NCI-H187 (cell line): ENCODE results near the gene EPHB1.

Experiments used
- DNase-seq, 2 experiments: peaks; one replicate each; lab custom pipeline; 2025; lab: John Stamatoyannopoulos, UW

The EPHB1 gene

DNA sequence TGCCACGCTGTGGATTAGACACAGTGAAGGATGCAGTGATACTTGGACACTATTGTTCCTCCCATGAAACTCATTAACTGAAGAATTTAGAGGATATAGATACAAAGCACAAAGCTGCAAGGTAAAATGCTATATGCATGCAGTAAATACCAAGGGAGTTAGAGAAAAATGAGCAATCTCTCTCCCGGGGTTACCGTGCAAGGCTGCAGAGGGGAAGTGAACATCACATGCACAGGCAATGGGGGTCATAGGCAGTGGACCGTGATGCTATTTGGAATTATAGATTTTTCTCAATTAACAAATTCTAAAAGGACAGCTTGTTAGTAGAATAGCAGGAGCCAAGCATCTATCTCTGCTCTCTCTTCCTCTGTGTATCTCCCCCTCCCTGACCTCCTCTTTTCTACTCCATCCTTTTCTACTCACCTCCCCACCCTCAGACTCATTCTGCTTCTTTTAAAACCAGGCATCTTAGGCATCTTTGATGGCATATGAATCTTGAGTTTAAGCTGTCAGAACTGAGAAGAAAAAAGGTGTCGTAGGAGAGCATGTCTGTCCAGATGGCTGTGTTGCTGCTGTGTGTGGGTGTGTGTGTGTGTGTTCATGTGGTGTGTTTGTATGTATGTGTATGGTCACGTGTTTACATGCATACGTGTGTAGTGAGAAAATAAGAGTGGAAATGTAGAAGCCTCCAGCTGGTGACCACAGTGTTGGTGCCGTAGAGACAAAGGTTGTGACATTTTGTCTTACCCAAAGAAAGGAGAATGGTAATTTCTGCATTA lies 339.0 kb downstream of the EPHB1 start:
- no peak for DNase-seq

DNA sequence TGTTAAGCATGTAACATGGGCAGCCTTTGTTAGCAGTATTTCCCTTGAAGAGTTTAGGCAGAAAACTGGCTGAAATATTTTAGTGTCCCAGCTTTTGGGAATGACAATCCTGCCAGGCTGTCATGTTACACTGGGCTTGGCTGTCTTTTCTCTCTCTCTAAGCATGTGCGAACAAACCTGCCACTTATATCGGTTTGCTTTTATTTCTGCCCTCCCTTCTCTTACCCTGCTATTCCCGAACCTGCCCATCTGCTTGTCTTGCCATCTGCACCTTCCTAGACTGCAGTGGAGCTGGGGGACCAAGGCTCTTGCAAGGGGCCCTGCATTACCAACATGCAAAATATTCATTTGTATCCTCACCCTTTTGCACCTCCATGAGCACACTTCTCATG lies 339.6 kb downstream of the EPHB1 start:
- DNase-seq: no peak

DNA sequence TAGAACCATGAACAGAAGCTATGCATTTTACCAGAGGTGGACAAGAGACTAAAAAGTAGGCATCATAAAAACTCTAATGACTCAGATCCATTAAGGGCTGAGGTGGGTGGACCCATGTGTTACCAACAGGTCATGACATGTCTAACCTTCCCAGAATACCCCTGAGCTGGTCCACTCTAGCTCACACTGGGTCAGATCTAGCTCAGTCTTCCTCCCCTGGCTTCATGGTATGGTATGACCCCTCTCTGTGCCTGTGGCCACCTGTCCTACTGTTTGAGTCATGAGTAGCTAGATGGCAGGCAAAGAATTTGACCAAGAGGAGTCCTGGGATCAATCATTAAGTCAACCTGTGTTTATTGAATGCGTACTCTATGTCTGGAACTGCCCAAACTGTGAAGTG lies 340.4 kb downstream of the EPHB1 start:
- DNase-seq: no peak

DNA sequence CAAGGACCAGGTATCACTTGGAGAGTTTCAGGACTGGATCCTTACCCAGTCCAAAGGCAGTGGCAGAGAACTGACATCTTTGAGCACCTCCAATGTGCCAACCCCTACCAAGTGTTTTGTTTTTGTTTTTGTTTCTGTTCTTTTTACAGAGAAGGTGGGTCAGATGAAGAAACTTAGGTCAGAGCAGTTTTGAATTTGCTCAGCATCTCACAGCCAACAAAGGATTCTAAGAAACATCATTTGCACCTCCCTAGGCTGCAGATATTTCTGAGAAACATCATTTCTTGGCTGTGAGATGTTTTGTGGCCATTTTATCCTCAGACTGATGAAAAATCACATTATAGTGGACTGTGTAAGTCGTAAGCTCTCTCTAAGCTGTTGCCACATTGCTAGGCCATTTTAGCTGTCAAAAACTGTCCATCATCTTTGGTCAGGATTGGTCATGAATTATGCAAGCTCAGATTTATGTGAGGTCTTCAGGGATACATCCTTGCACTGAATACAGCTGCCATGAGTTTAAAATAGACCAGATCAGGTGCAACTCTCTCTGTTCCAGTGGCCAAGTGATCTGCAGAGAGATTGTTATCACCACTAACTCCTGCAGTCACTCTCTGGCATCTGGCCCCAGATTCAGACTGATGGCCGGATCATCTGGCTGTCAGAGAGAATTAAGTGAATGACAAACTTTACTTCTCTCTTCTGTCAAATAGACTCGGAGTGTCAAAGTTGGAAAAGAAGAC lies 341.5 kb downstream of the EPHB1 start:
- no peak for DNase-seq

DNA sequence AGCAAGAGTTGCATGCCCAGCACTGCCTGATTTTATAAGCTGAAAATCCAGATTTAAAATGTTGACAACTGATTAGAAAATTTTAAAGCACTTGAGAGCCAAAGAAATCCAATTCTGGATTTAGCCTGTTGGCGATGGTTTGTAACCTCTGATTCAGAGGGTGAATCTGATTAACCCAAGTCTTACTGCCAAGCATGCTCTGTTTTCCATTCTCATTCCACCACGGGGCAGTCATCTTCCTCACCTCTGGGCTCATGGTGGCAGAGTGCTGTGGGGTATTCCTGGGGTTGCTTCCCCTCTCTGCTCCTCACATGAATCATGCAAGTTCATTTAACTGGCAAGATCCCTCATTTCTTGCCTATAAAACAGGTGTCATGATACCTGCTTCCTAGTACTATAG lies 342.2 kb downstream of the EPHB1 start:
- no peak for DNase-seq

DNA sequence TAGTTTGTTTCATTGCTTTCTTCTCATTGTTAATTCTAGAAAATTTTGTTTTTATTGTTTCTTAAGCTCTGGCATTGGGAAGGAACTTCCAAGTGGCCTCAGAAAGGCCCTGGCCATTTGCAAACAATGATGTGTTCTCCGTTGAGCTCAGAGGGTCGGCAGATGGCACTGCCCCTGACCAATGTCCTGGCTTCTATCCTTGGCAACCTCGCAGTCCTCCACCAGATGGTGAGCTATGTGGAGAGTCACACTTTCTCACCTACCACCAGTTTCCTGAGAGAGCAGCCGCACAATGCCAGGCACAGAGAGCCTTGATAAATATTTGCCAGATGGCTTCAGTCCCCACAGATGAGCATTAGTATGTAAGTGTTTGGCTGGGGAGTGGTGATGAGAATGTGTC lies 343.7 kb downstream of the EPHB1 start:
- no peak for DNase-seq

DNA sequence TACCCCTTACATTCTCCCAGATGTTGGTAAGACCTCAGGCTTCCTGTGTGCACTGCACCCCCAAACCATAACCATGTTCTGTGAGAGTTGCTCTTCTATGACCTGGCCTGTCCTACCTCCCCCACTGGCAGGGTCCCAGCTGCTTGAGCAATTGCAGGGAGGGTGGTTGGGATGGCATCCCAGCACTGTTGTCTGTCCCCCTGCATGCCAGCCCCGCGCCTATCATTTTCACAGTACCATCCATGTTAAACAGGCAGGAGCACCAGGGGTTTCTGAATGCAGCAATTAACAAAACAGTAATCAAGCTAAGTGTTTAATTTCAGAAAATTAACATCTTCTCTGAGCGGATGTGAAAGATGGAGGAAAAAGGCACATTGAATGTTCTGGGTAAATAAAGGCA lies 345.5 kb downstream of the EPHB1 start:
- DNase-seq: no peak

DNA sequence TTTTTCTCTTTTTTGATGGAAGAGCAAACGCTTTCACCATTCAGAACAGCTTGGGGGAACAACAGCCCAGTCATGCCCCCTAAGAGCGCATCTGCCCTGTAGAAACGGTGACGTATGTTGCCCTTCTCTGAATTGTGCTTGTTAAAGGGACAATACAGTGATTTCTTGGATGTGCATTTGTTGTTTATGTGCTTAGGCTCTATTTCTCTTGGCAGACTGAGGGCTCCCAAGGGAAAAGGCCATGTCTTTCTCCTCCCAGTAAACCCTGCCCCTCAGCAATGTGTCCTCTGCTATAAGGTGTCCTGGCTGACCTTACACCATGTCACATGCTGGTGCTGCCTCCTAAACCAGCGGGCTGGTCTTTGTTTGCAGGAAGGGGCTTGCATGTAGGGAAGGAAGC lies 346.1 kb downstream of the EPHB1 start:
- no peak for DNase-seq

DNA sequence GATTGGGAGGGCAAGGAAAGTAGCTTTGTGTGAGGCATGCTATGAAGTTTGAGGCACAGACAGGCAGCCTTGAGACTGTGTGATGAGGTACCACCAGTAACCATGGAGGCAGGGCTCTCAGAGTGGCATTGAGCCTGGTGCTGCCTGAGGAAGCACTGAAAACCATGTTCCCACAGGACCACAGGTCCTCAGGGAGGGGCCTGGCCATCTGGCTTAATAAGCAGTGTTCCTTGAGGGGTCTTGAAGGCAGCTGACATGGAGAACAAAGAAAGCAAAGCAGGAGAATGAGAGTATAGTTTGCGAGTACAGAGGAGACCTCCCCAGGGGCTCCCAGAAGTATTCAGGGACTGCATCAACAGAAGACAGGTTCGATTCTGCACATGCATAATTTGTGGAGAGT lies 346.6 kb downstream of the EPHB1 start:
- DNase-seq: no peak

DNA sequence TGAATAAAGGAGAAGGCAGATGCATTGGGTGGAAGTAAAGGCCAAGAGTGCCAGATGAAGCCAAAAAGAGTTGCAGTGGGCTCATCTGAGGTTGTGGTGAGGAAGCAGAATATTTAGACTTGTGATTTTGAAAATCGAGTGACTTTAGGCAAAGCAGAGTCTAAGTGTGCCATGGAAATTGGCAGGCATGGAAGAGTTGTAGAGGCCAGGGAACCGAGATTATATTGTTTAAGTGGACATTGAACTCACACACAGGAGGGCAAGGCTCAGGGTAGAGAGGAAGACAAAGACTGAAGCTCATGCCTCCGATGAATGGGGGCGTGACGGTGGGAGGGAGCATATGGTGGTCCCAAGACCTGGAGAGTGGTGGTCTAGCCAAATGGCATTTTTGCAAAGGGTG lies 347.5 kb downstream of the EPHB1 start:
- no peak for DNase-seq

DNA sequence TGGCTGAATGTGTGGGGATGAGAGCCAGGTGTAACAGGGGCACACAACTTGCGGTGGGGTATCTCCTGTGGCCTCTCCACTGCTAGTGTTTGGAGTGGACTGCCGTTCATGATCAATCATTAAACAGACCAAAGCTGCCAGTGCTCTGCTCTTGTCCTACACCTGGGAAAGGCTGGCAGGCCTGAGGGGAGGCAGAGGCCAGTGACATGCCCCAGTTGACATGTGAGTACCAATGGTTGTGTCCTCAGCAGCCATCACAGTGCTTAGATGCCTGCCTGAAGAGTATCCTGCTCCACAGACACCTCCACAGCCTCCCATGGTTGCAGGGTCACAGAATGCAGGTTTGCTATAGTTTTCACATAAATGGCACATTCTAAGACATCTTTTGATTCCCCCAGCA lies 348.4 kb downstream of the EPHB1 start:
- DNase-seq: no peak

DNA sequence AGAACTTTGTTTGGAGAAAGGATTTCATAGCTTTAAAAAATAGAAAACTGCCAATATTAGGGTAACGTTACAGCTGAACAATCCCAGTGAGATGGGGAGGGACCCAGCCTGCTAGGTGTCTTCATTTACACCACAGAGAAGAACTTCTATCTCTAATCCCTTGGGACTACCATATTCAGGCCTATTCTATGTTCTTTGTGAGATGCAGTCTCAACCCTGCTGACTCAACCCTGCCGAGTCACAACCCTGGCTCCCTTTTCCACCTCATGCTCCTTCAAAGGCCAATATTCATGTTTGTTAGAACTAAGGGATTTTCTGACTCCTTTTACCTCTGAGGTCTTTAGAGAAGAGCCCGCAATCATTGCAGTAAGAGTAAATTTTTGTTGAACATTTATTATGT lies 350.5 kb downstream of the EPHB1 start:
- no peak for DNase-seq

DNA sequence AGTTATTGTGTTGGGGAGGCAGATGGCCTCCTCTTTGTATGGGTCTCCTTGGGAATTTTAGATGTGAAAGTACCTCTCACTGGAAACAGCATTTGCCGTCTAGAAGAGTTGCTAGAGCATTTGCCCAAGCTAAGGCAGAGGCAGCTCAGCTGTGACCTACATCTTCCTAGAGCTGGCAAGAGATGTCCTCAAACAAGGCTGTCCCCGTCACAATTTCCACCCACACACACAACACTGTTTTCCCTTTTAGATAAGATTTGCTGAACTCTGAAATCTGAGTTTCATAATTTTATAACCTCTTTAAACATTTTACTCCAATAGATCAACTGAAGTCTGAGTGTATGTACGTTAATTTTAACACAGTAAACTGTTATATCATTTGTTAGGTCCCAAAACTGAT lies 352.6 kb downstream of the EPHB1 start:
- DNase-seq: no peak

DNA sequence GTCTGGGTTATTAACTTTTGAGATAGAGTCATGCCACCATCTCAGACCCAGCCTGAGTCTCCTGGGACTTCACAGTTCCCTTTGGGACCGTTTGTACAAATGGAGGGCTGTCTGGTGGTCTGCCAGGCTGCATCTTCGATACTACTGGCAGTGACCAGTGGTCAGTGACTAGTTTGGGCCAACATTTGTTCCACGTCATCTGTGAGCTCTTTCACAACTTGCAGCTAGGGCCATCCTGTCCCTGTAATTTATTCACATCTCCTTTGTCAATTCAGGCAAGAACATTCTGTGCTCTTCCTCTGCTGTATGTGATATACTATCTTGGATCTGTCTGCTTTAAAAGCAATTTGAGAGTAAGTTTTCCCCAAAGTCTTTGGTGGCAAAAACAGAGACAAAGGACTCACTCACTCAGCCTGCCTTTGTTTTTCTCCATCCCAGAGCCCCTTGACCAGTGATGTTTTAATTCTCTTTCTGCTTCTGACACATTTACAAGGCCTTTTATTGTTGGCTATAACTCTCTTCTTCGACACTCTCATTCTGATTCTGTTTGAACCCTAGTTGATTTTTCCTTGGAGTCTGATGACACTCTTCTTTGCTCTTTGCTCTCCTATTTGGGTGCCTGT lies 353.4 kb downstream of the EPHB1 start:
- no peak for DNase-seq

DNA sequence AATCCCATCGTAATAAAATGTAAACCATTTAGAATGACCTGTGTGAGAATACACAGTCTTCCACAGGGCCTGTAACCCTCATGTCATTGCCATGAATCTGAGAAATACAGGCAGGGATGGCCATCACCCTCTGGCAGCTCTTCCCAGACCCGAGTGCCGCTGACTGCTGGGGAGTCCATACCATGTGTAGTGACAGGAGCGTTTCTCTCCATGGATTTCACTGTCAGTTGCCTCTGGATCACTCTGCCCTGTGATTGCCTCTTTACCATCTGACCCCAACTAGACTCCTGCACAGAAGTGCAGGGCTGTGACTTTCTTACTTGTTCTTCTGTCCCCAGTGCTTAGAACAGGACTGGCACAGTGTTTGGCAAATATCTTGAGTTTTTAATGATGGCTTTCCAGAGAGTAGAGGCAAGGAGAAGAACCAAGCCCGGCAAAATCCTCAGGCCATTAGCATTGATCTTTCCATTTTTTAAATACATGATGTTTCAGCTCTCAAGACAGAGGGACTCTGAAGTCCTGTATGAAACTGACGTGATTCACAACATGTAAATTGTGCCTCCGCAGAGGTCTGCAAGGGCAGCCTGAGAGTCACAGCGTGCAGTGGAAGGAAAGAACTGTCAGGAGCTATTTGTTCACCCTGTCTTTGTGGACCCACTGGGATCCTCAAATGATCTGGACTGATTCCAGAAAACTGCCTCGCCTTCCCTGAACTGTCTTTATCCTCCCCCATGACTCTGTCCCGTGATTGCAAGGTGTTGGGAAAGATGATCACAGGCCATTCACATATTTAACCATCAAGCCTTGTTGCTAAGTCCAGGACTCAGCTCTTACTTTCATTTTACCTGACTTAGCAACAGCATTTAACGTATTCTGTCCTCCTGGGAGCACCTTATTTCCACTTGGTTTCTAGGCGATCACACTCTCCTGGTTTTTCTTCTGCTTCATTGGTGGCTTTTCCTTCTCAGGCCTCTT lies 354.9 kb downstream of the EPHB1 start:
- no peak for DNase-seq

DNA sequence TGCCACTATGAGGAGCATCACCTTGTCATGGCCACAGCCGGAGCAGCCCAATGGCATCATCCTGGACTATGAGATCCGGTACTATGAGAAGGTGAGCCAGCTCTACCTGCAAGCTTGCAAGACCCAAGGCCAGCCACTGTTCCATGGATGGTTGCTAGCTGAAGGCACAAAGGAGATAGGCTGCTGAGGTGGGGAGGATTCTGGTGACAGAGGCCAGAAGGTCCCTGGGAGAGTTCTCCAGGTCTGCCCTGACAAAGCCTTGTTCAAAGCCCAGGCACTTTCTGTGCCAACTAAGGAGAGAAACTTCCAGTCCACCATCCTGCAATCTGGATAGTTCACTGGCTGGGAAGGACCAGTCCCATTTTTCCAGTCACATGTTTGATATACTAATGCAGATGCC lies 359.1 kb downstream of the EPHB1 start:
- DNase-seq: no peak

DNA sequence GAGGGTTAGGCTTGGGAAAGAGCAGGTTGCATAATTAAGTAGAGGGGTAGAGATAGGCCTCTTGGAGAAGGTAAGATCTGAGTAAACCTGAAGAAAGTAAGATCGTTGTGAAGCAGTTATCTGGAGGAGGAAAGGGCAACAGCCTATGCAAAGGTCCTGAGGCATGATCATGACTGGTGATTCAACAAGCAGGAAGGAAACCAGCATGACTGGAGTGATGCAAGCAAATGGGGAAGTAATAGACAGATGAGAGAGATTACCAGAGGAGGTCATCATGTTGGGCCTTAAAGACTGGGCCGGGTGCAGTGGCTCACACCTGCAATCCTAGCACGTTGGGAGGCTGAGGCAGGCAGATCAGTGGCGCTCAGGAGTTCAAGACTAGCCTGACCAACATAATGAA lies 360.2 kb downstream of the EPHB1 start:
- no peak for DNase-seq

DNA sequence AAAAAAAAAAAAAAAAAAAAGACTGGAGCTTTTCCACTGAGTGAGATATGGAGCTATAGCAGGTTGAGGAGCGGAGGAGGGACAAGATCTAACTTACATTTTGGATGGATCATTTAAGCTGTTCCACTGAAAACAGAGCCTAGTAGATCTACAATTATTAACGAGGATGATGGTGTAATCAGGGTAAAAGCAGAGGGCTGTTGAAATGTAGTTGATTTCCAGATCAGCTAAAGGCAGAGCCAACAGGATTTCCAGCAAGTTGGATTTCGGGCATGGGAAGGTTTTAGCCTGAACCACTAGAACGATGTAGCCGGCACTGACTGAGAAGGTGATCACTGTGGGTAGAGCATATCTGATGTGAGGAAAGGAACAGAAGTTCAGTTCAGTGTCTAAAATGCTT lies 360.7 kb downstream of the EPHB1 start:
- DNase-seq: no peak

DNA sequence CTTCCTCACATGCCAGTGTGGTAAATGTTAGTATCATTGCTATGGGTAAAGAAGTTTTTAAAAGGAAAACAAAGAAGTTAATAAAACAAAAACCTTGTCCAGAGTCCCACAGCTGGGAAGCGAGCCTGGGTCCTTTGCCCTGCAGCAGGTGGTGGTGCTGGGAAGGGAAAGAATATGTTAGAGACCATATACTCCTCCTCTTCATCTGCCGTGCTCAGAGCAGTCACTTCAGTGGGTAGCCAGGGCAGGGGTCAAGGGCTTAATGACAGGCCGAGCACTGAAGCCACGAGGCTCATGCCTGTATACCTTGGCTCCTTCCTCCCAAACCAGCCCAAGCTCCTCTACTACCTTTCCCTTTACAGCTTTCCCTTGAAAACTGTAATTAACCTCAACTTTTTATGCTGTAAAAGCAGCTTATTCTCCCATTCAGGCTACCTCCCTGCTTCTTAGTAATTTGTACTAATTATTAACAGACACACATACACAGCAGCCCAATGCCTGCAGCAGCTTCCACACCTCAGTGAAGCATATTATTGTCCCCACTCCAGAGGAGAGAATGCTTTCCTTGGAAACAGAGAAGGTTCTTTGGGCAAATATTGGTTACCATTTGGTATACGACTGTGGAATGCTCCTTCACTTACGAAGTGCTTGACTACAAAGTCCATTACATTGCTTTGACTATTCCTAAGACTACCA lies 362.1 kb downstream of the EPHB1 start:
- no peak for DNase-seq

DNA sequence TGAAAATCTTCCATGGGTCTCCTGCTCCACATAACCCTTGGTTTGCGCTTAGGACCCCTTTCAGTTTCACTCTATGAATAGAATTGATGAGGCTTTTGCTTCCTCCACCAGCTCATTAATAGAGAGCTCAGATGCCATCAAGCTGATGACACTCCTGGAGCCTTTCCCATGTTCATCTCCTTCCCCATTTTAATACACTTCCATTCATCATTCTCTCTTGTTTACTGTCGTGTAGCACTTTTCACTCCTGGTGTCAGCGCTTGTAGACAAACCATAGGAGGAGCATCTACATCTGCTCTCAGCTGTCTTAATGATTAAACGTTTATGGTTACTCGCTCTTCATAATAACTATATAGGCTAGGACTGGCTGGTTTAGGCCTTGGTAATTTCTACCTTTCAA lies 363.5 kb downstream of the EPHB1 start:
- DNase-seq: no peak

DNA sequence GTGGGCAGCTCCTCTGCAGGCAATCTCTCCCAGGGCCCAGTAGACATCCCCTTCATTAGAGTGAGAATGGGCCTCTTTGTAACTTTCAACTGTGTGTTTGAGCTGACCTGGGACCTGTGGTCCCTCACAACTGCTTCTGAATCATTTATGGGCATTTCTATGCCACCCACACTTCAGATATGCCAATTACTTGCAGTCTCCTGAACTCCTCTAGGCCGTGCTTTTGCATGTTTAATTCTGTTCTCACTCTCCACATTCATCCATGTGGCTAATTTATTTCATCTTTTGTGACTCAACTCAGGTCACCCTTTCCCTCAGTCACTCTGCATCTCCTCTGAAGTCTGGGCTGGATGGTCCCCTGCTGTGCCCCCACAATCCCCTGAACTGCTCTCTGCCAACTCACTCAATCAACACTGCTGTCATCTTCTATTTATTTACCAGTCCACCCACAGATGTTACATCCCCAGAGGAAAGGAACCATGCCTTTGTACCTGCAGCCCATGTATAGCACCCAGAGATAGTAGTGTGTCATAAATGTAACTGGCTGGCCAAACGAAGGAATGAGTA lies 364.7 kb downstream of the EPHB1 start:
- no peak for DNase-seq
